OCI-LY1 (cell line): ENCODE data around the gene DLG5.

Experiments used
- H2AFZ ChIP-seq: fragments of 200-600 bp; sonication (generic), shearing (Covaris generic); 2 replicates; pipeline ENCODE4 v1.6.0; 2014; ENCODE audit warnings: antibody characterized with exemption, mild to moderate bottlenecking, low read length
- H3F3A ChIP-seq: fragments of 200-600 bp; sonication (generic), shearing (Covaris generic); 2 replicates; pipeline ENCODE4 v1.6.0; 2014; ENCODE audit warnings: mild to moderate bottlenecking, antibody characterized with exemption, low read length, moderate library complexity; ENCODE audit not compliant: insufficient read depth
- H3K27ac ChIP-seq: fragments of 200-600 bp; sonication (generic); 2 replicates; pipeline ENCODE4 v1.5.1; 2014; ENCODE audit warnings: low read length, mixed run types, mild to moderate bottlenecking, low read depth; ENCODE audit not compliant: poor library complexity, severe bottlenecking
- H3K27me3 ChIP-seq: fragments of 200-600 bp; sonication (generic); 2 replicates; pipeline ENCODE4 v1.6.0; 2014; ENCODE audit warnings: antibody characterized with exemption, mild to moderate bottlenecking, low read length, moderate library complexity; ENCODE audit not compliant: insufficient read depth
- H3K36me3 ChIP-seq: fragments of 200-600 bp; sonication (generic); 2 replicates; pipeline ENCODE4 v1.6.1; 2014; ENCODE audit warnings: mild to moderate bottlenecking, antibody characterized with exemption, low read length, moderate library complexity, mixed read lengths; ENCODE audit not compliant: insufficient read depth
- H3K4me1 ChIP-seq: fragments of 200-600 bp; sonication (generic); 2 replicates; pipeline ENCODE4 v1.5.1; 2014; ENCODE audit warnings: mild to moderate bottlenecking, low read length, moderate library complexity; ENCODE audit not compliant: insufficient read depth, severe bottlenecking
- H3K4me2 ChIP-seq: fragments of 200-600 bp; sonication (generic), shearing (Covaris generic); 2 replicates; pipeline ENCODE4 v1.6.1; 2014; ENCODE audit warnings: low read length
- H3K4me3 ChIP-seq: fragments of 200-600 bp; sonication (generic); 2 replicates; pipeline ENCODE4 v1.5.1; 2014; ENCODE audit warnings: low read length, low read depth, mild to moderate bottlenecking, mixed read lengths; ENCODE audit not compliant: poor library complexity, severe bottlenecking
- H3K79me2 ChIP-seq: fragments of 200-600 bp; shearing (Covaris generic); 2 replicates; pipeline ENCODE4 v1.6.1; 2016; ENCODE audit warnings: mixed run types, low read length, mixed read lengths; ENCODE audit not compliant: insufficient read depth
- H3K9ac ChIP-seq: fragments of 200-600 bp; sonication (generic), shearing (Covaris generic); 2 replicates; pipeline ENCODE4 v1.6.1; 2014; ENCODE audit warnings: mild to moderate bottlenecking, low read length, mixed read lengths
- H3K9me2 ChIP-seq: fragments of 200-600 bp; sonication (generic), shearing (Covaris generic); 2 replicates; pipeline ENCODE4 v1.6.1; 2014; ENCODE audit warnings: low read depth, mild to moderate bottlenecking, low read length, mixed read lengths
- H3K9me3 ChIP-seq: fragments of 200-600 bp; shearing (Covaris generic); 2 replicates; pipeline ENCODE4 v1.6.1; 2014; ENCODE audit warnings: low read length, mixed read lengths
- H4K20me1 ChIP-seq: fragments of 200-600 bp; sonication (generic), shearing (Covaris generic); 2 replicates; pipeline ENCODE4 v1.6.0; 2016; ENCODE audit warnings: mild to moderate bottlenecking, low read length; ENCODE audit not compliant: insufficient read depth
- EZH2 ChIP-seq: fragments of 200-600 bp; sonication (generic), shearing (Covaris generic); IDR thresholded peaks from 2 replicates; pipeline ENCODE4 v1.8.0; 2017; ENCODE audit warnings: borderline replicate concordance, mixed run types, mild to moderate bottlenecking, antibody characterized with exemption, low read length, moderate library complexity, mixed read lengths
- TF ChIP-seq, protein P1 (sequence below): fragments of 200-600 bp; sonication (generic), shearing (Covaris generic); IDR thresholded peaks from 2 replicates; pipeline ENCODE4 v1.5.1; 2017; ENCODE audit warnings: mild to moderate bottlenecking, antibody characterized with exemption, low read length, moderate library complexity, mixed read lengths

The DLG5 gene

GRCh38 chr10:77955136-77955535 is 28.6 kb upstream of the DLG5 start:
- Histone ChIP-seq H3K36me3 (no peaks in the 10 kb centered on the region; the same call in 1 of the 2 replicates), H2AFZ (no peak overlapping the region), H3K9me2 (no peaks in the 10 kb centered on the region), H3F3A (no peaks in the 10 kb centered on the region), H3K4me1 (no peaks in the 10 kb centered on the region), H3K27me3 (no peaks in the 10 kb centered on the region), H3K4me3 (no peak overlapping the region), H3K9ac (no peak overlapping the region), H3K9me3 (no peaks in the 10 kb centered on the region), H3K4me2 (no peak overlapping the region), H3K79me2 (no peaks in the 10 kb centered on the region), H4K20me1 (no peaks in the 10 kb centered on the region), H3K27ac (no peak overlapping the region)
- TF ChIP-seq, protein P1, sequence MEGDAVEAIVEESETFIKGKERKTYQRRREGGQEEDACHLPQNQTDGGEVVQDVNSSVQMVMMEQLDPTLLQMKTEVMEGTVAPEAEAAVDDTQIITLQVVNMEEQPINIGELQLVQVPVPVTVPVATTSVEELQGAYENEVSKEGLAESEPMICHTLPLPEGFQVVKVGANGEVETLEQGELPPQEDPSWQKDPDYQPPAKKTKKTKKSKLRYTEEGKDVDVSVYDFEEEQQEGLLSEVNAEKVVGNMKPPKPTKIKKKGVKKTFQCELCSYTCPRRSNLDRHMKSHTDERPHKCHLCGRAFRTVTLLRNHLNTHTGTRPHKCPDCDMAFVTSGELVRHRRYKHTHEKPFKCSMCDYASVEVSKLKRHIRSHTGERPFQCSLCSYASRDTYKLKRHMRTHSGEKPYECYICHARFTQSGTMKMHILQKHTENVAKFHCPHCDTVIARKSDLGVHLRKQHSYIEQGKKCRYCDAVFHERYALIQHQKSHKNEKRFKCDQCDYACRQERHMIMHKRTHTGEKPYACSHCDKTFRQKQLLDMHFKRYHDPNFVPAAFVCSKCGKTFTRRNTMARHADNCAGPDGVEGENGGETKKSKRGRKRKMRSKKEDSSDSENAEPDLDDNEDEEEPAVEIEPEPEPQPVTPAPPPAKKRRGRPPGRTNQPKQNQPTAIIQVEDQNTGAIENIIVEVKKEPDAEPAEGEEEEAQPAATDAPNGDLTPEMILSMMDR = no peak
- no peak for TF ChIP-seq EZH2

DNA sequence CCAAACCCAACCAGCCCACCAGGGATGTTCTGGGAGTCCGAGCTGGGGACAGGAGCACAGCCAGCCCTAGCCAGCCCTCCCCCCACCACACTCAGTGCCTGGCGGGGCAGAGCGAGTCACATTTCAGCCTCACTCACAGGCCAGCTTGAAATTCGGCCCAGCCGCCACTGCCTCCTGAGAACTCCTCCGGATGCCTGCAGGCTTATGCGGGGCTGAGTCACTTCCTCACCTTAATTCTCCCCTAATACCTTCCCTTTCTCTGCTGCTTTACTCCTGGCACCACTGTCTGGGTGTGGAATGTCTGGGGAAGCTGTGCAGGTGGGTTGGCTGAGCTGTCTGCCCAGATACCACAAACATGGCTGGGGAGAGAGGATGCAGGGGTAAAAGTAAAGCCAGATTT is 22.6 kb upstream of the DLG5 start:
- Histone ChIP-seq H2AFZ (no peak overlapping the region), H3K9me3 (no peaks in the 10 kb centered on the region), H3K36me3 (no peaks in the 10 kb centered on the region; the same call in 1 of the 2 replicates), H3K4me2 (no peak overlapping the region), H3K27me3 (no peaks in the 10 kb centered on the region), H3K4me1 (no peaks in the 10 kb centered on the region), H3K27ac (no peak overlapping the region), H4K20me1 (no peaks in the 10 kb centered on the region), H3K4me3 (no peak overlapping the region), H3K9ac (no peak overlapping the region), H3F3A (no peaks in the 10 kb centered on the region), H3K9me2 (no peaks in the 10 kb centered on the region), H3K79me2 (no peaks in the 10 kb centered on the region)
- no peak for TF ChIP-seq EZH2
- TF ChIP-seq, protein P1 = no peak

DNA sequence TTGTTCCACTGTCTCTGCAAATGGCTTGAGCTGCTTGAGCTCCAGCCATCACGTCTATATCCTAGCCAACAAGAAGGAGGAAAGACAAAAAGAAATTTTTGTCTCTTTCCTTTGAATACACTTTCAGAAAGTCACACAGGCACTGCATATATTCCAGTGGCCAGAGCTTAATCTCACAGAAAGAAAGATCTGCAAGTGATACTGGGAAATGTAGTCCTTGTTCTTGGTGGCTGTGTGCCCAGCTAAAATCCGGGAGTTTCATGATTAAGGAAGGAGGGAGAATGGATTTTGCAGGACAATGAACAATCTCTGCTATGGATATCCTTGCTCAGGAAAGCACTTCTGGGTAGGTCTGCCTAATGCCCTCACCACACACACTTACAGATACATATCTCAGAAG is 19.5 kb upstream of the DLG5 start:
- Histone ChIP-seq H2AFZ (no peak overlapping the region), H3K4me3 (no peak overlapping the region)

More for the DNA sequence above, 19.5 kb upstream of the DLG5 start:
- no peak overlapping the region for H3K27ac ChIP-seq
- TF ChIP-seq, protein P1 = no peak
- H3F3A ChIP-seq = no peaks in the 10 kb centered on the region
- H3K4me2 ChIP-seq = no peak overlapping the region
- no peak overlapping the region for H3K9ac ChIP-seq
- H3K9me2 ChIP-seq = no peaks in the 10 kb centered on the region
- H3K9me3 ChIP-seq = no peaks in the 10 kb centered on the region
- H3K36me3 ChIP-seq = no peaks in the 10 kb centered on the region; the same call in 1 of the 2 replicates
- no peaks in the 10 kb centered on the region for H3K27me3 ChIP-seq
- no peaks in the 10 kb centered on the region for H3K4me1 ChIP-seq
- H3K79me2 ChIP-seq = no peaks in the 10 kb centered on the region
- no peaks in the 10 kb centered on the region for H4K20me1 ChIP-seq
